HG03066 (cell line): ENCODE results near the gene CIITA.
"Not testable (repeated sequence)": the region's sequence is repeated elsewhere in the genome, so short reads cannot be mapped to it uniquely, and the experiment has no call there.

Experiments
- ATAC-seq: cut with Tn5 transposase; IDR thresholded peaks from one replicate; pipeline ENCODE4 v1.9.1; 2021; ENCODE audit warnings: low read depth; ENCODE audit not compliant: unreplicated experiment

Gene CIITA

DNA sequence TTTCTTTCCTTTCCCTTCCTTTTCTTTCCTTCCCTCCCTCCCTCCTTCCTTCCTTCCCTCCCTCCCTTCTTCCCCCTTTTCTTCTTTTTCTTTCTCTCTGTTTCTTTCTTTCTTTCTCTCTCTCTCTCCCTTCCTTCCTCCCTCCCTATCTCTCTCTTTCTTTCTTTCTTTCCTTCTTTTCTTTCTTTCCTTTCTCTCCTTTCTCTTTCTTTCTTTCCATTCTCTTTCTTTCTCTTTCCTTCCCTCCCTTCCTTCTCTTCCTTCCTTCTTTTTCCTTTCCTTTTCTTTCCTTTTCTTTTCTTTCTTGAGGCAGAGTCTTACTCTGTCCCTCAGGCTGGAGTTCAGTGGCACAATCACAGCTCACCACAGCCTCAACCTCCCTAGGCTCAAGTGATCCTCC lies 34.3 kb downstream of the CIITA start:
- ATAC-seq = no peak

DNA sequence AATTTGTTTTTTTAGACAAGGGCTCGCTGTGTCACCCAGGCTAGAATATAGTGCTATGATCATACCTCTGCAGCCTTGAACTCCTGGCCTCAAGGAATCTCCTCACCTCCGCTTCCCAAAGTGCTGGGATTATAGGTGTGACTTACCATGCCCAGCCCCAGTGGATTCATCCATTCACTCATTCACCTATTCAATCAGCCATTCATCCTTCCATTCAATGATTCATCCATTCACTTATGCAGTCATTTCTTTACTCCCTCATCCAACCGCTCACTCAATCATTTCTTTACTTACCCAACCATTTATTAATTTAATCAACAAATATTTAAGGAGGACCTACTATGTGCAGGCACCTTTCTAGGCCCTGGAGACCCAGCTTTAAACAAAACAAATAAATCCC lies 39.5 kb downstream of the CIITA start:
- ATAC-seq = no peak

GRCh38 chr16:10918294-10919002 lies 41.4 kb downstream of the CIITA start:
- peak; percentile 78 for ATAC-seq

DNA sequence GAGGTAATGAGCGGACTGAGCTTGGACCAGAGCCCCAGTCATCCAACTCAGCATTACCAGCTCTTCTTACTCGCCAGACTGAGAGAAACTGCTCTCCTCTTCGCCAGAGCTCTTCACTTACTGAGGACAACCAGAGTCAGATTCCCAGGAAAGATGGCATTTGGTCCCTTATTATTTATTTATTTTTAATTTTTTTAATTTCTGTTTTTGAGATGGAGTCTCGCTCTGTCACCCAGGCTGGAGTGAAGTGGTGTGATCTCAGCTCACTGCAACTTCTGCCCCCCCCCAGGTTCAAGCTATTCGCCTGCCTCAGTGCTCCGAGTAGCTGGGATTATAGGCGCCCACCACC lies 42.0 kb downstream of the CIITA start:
- no peak for ATAC-seq

DNA sequence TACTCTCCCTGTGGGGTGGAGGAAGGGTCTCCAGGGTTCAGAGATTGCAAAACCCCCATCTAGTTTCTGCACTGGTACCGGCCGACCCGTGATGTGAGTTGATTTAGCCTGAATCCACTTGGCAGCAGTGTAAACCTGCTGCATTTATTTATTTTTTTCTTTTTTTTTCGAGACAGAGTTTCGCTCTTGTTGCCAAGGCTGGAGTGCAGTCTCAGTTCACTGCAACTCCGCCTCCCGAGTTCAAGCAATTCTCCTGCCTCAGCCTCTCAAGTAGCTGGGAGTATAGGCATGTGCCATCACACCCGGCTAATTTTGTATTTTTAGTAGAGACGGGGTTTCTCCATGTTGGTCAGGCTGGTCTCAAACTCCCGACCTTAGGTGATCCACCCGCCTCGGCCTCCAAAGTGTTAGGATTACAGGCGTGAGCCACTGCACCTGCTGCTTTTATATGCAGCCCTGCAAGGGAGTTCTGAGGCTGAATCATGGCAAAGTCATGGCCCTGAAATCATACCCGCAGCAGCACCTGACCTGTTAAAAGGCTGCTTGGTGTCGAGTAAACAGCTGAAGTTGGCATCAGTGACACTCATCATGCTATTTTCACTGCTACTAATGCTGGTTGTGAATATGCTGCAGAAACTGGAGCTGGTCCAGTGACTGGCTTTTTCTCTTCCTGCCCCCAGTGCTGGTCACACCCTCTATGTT lies 43.9 kb downstream of the CIITA start:
- no peak for ATAC-seq

DNA sequence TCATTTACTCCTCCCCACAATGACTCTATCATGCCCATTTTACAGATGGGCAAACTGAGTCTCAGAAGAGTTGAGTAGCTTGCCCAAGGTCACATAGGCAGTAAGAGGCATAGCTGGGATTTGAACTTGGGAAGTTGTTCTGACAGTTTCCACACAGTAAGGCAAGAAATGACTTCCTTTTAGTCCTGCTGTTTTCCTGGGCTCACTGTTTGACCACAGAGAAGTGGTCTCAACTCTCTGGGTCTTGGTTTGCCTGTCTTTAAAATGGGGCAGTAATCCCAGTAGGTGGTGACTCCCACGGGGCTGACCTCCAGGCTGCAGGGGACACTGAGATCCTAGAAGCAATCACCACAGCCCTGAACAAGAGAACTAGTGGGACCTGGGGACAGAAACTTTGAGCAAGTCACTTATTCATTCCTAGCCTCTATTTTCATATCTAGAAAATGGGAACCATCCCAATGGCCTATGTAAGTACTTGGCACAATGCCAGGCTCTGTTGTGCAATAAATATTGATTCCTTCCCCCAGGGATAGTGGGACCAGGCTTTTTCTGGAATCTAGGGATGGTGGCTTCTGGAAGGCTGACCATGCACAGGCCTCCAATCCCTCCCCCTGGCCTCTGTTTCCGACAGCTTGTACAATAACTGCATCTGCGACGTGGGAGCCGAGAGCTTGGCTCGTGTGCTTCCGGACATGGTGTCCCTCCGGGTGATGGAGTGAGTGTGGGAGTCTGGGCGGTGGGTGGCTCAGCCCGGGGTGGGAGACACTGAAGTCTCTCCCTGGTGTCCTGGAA lies 44.7 kb downstream of the CIITA start:
- no peak for ATAC-seq

DNA sequence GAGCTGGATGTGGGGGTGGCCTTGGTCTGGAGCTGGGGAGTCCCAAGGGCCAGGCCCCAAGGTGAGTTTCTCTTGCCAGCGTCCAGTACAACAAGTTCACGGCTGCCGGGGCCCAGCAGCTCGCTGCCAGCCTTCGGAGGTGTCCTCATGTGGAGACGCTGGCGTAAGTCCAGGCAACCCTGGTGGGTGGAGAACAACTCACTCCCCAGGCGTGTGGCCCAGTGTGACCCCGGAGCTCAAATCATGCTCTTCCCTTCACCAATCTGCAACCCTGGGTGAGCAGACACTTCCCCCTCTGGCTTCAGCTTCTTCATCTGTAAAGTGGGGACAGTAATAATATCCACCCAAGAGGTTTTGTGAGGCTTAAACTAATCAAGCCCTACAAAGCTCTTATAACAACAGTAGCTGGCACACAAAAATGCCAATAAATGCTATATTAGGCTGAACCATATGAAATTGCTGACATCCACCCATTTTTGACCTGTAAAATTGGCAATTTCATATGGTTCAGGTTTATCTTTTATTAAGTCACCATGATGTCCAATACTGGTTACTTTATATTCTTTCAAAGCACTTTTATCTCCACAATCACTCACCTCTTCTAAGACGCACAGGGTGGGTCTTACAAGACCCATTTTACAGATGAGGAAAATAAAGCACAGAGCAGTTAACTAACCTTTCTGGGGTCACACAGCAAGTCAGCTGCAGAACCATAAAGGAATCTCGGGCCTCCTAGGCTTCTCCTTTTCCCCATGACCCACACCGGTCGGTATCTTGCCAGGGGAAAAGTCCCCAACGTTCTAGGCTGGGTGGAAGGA lies 45.5 kb downstream of the CIITA start:
- ATAC-seq = no peak

- ATAC-seq = no peak
Observed at GRCh38 chr16:10923146-10923649, 46.2 kb downstream of the CIITA start.

GRCh38 chr16:10923650-10924214 lies 46.7 kb downstream of the CIITA start:
- ATAC-seq = no peak

DNA sequence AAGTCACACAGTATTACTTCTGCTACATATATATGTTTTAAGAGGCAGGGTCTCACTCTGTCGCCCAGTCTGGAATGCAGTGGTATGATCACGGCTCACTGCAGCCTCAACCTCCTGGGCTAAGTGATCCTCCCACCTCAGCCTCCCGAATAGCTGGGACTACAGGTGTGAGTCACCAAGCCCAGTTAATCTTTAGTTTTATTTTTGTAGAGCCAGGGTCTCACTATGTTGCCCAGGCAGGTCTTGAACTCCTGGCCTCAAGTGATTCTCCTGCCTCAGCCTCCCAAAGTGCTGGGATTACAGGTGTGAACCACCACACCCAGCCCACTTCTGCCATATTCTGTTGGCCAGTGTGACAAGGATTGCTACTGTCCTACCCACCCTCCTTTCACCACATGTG lies 48.3 kb downstream of the CIITA start:
- not testable (repeated sequence) for ATAC-seq

DNA sequence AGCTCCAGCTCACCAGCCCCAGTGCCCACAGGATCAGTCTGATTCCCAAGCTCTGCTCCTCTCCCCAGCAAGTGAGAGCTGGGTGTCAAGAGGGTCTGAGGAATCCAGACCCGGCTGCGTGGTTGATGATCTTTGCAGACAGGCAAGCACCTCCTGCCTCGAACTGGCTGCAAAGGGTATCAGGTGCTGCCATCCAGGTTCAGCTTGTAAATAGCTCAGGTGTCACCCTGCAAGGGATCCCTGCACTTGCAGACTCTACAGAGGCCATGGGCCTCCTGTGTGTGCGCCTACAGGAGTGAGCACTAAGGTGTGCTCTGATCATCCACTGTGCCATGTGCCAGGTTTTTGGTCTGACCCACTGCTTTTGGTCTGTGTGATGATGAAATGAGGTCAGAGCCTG lies 49.1 kb downstream of the CIITA start:
- no peak for ATAC-seq

DNA sequence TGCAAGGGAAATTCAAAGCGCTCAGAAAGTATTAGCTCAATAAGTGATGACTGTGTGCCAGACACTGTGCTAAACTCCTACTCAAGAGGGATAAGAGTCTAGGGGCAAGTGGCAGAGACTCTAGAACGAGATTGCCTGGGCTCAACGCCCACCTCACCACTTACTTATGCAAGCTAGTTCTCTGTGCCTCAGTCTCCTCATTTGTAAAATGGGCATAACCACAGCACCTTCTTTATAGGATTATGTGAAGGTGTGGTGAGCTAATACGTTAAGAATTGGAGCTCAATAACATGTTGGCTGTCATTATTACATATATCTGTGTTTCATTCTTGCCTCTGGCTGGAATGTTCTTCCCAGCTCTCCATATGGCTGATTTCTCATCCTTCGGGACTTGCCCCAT lies 49.9 kb downstream of the CIITA start:
- ATAC-seq = no peak

GRCh38 chr16:10927497-10928112 lies 50.6 kb downstream of the CIITA start:
- ATAC-seq = no peak

- not testable (repeated sequence) for ATAC-seq
Observed at GRCh38 chr16:10929097-10929496, 52.1 kb downstream of the CIITA start.

GRCh38 chr16:10929853-10930754 lies 53.1 kb downstream of the CIITA start:
- ATAC-seq = no peak

DNA sequence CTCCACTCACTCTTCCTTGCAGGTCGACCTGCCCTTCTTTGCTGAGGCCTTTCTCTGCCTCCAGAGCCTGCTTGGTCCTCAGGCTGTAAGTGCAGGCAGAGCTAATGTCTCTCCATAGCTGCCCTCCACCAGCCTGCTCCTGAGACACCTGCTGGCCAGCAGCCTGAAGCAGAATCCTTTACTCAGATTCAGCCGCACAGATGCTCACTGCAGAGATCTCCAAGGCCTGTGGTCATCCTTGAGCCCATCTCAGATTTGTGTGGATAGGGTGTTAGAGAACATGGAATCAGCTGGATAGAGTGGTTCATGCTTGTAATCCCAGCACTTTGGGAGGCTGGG lies 53.7 kb downstream of the CIITA start:
- ATAC-seq = no peak

DNA sequence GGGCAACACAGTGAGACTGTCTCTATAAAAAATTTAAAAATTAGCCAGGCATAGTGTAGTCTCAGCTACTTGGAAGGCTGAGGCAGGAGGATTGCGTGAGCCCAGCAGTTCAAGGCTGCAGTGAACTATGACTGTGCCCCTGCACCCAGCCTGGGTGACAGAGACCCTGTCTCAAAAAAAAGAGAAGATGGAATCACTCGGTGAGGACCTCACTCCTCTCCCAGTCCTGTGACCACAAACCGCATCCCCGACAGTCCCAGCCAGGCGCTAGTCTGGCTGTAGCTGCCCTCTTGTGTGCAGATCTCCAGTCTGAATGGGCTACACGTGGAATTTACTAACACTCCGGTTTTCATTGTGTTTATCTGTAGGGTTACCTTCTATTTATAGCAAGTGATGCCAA lies 54.1 kb downstream of the CIITA start:
- ATAC-seq = no peak

DNA sequence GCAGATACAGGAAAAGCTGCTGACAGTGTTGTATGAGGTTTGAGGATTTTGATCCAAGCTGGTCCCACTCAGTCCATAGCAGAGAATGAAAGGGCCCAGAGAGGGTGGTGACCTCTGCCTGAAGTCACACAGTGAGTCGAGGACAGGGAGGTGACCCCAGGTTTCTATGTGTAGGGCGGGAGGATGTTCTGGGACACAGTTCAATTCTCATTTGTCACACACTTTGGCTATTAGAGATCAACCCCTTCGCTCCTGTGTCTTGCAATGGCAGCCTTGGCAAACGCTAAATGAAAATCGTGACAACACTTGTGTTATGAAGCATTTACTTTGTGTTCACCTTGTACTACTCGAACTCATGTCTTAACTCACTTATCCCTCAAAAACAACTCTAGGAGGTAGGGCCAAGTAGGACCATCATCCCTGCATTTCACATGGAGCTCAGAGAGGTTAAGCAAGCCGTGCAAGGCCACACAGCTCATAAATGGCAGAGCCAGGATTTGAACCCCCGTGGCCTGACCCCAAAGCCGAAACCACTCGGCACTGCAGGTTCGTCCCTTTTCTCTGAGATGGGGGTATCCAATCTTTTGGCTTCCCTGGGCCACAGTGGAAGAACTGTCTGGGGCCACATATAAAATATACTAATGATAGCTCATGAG lies 55.1 kb downstream of the CIITA start:
- no peak for ATAC-seq
